NCI-H1436 treated with DMSO at 0.1 percent for 48 hours (cell line): ENCODE results near the gene GTPBP8.

Experiments used
- DNase-seq: peaks from one replicate; lab custom pipeline; 2025; lab: John Stamatoyannopoulos, UW

The GTPBP8 gene

GRCh38 chr3:112990672-112991602 lies at the start of gene GTPBP8:
TSS of gene GTPBP8 (plus strand) at chr3:112990984. CDS start at chr3:112991000, 16 bp downstream.
- DNase-seq: peak; percentile 69

- DNase-seq: no peak
These were observed 42.4 kb upstream of the GTPBP8 start for GRCh38 chr3:112948346-112948838.

- DNase-seq: no peak
These were observed 34.4 kb upstream of the GTPBP8 start for GRCh38 chr3:112956351-112956750.

GRCh38 chr3:112958811-112959560 lies 31.8 kb upstream of the GTPBP8 start:
- no peak for DNase-seq

GRCh38 chr3:112963683-112964082 lies 27.1 kb upstream of the GTPBP8 start:
- DNase-seq: no peak

GRCh38 chr3:112965656-112966055 lies 25.1 kb upstream of the GTPBP8 start:
- DNase-seq: no peak

- no peak for DNase-seq
These were observed 24.2 kb upstream of the GTPBP8 start for GRCh38 chr3:112966633-112967032.

- no peak for DNase-seq
These were observed 23.4 kb upstream of the GTPBP8 start for GRCh38 chr3:112967425-112967824.

GRCh38 chr3:112967828-112968227 lies 23.0 kb upstream of the GTPBP8 start:
- no peak for DNase-seq

- no peak for DNase-seq
These were observed 18.6 kb upstream of the GTPBP8 start for GRCh38 chr3:112972158-112972557.

- DNase-seq: no peak
These were observed 17.2 kb upstream of the GTPBP8 start for GRCh38 chr3:112973325-112974177.

GRCh38 chr3:112974178-112974517 lies 16.6 kb upstream of the GTPBP8 start:
- DNase-seq: no peak

GRCh38 chr3:112974894-112975293 lies 15.9 kb upstream of the GTPBP8 start, which contains the start of gene CD200R1:
TSS of gene CD200R1 (minus strand) at chr3:112975103. CDS start at chr3:112974857, 246 bp downstream.
- no peak for DNase-seq

- no peak for DNase-seq
These were observed 14.8 kb upstream of the GTPBP8 start for GRCh38 chr3:112976001-112976400.

- no peak for DNase-seq
These were observed 13.8 kb upstream of the GTPBP8 start for GRCh38 chr3:112976953-112977352.

- peak; percentile 36 for DNase-seq
These were observed 11.4 kb upstream of the GTPBP8 start for GRCh38 chr3:112979244-112979832.

GRCh38 chr3:112980080-112980479 lies 10.7 kb upstream of the GTPBP8 start:
- no peak for DNase-seq

GRCh38 chr3:112982710-112983109 lies 8.1 kb upstream of the GTPBP8 start:
- DNase-seq: no peak

- peak; percentile 7 for DNase-seq
These were observed 6.3 kb upstream of the GTPBP8 start for GRCh38 chr3:112984485-112984884.

- DNase-seq: no peak
These were observed 3.0 kb upstream of the GTPBP8 start for GRCh38 chr3:112987710-112988334.

GRCh38 chr3:112995800-112996199 lies 5.0 kb downstream of the GTPBP8 start:
- DNase-seq: no peak
